LoVo (cell line): ENCODE data around the gene SCYL2.

Source experiments
- DNase-seq: peaks from one replicate; pipeline ENCODE4 v3.0.0-alpha.2; 2016; ENCODE audit warnings: low spot score

Gene SCYL2

GRCh38 chr12:100376161-100376560, 109.2 kb downstream of the SCYL2 start:
- no peak for DNase-seq

- DNase-seq: no peak
These were observed 114.4 kb downstream of the SCYL2 start for GRCh38 chr12:100381379-100381778.

DNA sequence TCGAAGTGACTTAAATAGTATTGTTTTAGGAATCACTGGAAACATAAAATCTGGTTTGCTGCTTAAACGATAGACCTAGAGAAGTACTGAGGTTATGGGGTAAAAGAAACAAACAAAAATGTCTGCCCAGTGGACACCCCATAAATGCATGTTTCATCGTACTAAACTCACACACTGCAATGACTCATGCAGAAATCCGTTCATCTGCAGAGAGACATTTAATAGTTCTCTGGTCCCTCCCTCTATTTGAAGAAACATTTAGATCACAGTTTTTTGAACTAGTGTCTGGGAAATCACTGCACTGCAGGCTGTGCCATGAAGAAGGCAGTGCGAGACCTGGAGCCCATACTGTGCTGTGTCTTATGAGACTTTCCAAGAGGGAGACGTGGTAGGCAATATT, 115.4 kb downstream of the SCYL2 start:
- DNase-seq: no peak

DNA sequence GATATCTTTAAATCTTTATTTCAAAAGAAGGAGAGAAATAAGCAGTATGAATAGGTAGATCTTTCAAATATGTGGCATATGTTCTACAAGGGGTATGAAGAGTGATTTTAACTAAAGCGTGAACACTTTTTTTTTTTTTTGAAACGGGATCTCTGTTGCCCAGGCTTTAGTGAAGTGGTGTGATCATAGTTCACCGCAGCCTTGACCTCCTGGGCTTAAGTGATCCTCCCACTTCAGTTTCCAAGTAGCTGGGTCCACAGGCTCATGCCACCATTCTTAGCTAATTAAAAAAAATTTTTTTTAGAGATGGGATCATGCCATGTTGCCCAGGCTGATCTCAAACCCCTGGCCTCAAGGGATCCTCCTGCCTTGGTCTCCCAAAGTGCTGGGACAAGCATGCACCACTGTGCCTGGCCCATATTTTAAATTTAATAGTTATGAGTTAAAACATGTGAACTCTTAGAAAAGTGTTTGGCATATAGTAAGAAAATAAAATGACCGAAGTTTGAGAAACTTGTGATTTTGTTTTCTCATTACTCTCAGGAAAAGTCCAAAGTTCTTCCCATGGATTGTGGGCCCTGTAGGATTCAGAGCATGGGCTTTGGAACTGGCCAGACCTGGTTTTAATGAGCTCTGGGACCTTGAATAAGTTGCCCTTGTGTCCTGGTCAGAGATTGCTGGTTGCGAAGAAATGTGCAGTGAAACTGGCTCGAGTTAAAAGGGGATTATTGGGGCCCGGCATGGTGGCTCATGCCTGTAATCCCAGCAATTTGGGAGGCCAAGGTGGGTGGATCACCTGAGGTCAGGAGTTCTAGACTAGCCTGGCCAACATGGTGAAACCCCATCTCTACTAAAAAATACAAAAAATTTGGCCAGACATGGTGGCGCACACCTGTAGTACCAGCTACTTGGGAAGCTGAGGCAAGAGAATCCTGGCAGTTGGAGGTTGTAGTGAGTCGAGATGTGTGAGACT, 116.9 kb downstream of the SCYL2 start:
- no peak for DNase-seq

DNA sequence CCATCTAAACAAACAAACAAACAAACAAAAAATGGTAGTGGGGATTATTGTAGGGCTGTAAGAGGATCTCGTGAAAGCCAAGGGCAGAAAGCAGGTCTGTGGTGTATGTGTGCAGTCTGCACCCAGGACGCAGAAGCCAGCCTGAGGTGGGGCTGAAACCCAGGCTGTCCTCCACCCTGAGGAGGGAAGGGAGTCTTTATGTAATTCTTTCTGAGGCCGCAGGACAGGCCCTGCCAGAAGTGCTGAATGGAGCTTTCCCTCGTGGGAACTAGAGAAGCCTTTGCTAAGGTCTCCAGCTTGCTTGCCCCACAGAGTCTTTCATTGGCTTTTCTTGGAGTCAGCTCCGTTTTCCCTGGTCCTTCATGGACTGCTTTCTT, 117.6 kb downstream of the SCYL2 start:
- no peak for DNase-seq

GRCh38 chr12:100388382-100388781, 121.4 kb downstream of the SCYL2 start:
- no peak for DNase-seq
